HFF-Myc (cell line): Measurements from ENCODE around the gene KHDRBS1.

Experiments
- DNase-seq: peaks from one replicate; pipeline ENCODE4 v3.0.0-alpha.2; 2011; ENCODE audit warnings: low read depth; ENCODE audit errors: extremely low read depth
- H3K4me3 ChIP-seq: replicated peaks from 2 replicates; pipeline ENCODE4 v1.5.1; 2011; ENCODE audit warnings: low read depth, mild to moderate bottlenecking, control low read depth, low read length
- TF ChIP-seq, protein P1 (sequence below): IDR thresholded peaks from 2 replicates; pipeline ENCODE4 v1.5.1; 2012; ENCODE audit warnings: mild to moderate bottlenecking, low read depth, low read length, control low read depth; ENCODE audit errors: missing control alignments

Gene KHDRBS1

DNA sequence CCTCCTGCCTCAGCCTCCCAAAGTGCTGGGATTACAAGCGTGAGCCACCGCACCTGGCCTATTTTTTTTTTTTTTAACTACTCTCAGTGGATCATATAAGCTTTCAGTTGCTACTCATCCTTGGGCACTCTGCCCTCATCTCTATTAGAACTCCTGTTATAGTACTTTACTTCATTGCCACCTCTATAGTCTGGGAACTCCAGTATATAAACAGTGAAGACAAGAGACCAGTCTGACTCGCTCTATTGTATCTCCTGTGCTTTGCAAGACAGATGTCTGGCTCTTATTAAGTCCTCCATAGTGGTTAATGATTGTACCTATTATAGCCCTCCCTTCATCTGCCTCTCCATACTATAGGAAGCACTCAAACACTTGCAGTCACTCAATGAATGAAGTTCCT is 15.1 kb downstream of the KHDRBS1 start:
- TF ChIP-seq, protein P1, sequence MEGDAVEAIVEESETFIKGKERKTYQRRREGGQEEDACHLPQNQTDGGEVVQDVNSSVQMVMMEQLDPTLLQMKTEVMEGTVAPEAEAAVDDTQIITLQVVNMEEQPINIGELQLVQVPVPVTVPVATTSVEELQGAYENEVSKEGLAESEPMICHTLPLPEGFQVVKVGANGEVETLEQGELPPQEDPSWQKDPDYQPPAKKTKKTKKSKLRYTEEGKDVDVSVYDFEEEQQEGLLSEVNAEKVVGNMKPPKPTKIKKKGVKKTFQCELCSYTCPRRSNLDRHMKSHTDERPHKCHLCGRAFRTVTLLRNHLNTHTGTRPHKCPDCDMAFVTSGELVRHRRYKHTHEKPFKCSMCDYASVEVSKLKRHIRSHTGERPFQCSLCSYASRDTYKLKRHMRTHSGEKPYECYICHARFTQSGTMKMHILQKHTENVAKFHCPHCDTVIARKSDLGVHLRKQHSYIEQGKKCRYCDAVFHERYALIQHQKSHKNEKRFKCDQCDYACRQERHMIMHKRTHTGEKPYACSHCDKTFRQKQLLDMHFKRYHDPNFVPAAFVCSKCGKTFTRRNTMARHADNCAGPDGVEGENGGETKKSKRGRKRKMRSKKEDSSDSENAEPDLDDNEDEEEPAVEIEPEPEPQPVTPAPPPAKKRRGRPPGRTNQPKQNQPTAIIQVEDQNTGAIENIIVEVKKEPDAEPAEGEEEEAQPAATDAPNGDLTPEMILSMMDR = no peak
- no peak for DNase-seq
- no peak overlapping the region for H3K4me3 ChIP-seq

DNA sequence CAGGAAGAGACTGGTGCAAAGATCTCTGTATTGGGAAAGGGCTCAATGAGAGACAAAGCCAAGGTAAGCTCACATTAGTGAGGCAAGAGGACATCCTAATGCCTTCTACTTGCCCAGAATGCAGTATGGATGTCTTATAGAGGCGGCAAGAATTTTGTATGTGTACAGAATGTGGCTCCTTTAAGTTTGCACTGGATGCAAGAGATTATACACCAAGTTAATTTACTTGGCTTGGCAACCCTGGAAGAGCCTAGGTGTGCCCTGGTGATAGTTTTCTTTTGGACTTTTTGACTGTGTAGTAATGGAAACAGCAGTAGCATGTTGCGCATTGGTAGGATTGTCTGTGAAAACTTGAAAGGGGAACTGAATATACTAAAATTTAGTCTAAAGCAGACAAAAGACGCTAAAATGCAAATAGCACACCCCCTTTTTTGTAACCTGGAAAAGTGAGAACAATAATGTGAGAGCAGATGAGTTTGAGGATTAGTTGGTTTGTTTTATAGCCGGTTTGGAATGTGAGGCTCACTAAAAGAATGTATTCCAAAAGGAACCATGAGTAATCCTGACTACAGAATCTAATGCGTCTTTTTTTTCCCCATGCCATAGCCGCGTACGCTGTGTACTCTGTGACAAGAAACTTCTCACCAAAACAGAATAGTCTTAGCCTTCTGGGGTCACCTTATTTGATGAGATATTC is 18.1 kb downstream of the KHDRBS1 start:
- TF ChIP-seq, protein P1 = no peak
- H3K4me3 ChIP-seq = no peak overlapping the region
- DNase-seq = no peak

DNA sequence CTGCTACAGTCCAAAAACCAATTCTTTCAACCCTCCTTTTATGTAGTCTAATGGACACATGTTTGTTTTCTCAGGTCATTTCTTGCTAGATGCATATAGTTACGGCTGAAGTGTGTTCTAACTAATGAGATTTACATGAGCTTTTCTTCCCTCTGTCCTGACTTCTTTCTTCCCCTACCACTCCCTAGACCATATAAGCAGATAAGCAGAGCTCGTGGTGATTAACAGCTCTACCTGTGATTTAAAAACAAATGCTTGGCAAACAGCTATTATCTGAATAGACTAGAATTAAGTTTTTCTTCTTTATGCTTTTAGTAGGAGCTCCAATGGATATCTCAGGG is 18.6 kb downstream of the KHDRBS1 start:
- DNase-seq = no peak
- TF ChIP-seq, protein P1 = no peak
- no peak overlapping the region for H3K4me3 ChIP-seq

DNA sequence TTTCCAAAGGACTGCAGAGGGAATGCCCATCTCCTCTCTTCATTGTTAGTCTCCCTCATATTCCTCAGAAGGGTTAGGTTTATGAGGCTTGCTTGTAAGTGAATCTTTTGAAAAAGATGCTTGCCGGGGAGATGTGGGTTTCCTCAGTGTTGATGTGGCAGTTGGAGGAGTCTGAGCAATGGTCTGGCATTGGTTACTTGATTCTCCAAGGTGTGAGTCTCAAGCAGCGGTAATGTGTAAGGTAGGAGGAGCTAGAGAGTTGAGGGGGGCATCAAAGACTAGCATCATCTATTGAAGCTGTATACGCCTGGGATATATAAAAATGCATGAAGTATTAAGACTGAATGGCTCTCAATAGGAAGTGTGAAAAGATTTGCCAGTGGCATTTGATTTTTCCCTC is 21.5 kb downstream of the KHDRBS1 start:
- no peak overlapping the region for H3K4me3 ChIP-seq
- DNase-seq = no peak
- TF ChIP-seq, protein P1 = no peak

DNA sequence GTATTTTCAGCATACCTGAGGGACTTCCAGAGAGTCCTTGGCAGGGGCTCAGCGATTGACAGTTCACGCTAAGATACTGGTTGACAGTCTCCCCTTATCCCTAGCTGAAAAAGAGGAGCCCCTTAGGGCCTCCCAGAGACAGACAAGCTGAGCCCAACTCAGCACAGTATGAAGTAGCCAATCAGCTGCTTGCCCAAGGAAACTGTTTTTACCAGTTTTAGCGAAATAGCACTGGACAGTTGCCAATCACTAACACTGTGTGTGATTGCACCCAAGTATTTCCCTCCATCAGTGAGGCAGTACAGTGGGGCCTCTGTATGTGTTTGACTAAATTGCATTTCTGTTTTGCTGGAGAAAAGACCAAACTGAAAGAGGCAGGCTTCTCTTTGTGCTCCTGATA is 27.0 kb downstream of the KHDRBS1 start:
- TF ChIP-seq, protein P1 = no peak
- DNase-seq = no peak
- H3K4me3 ChIP-seq = no peak overlapping the region

DNA sequence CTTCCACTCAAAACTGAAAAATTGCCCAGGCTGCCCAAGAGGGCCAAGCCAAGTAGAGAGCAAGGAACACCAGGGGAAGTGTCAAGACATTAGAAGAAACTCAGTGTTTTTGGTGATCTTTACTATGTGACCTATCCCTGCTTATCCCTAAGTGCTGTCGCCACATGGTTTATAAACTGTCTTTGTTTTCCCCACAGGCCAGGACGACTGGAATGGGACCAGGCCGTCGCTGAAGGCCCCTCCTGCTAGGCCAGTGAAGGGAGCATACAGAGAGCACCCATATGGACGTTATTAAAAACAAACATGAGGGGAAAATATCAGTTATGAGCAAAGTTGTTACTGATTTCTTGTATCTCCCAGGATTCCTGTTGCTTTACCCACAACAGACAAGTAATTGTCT is 28.7 kb downstream of the KHDRBS1 start:
- no peak for DNase-seq
- H3K4me3 ChIP-seq = no peak overlapping the region
- TF ChIP-seq, protein P1 = no peak

DNA sequence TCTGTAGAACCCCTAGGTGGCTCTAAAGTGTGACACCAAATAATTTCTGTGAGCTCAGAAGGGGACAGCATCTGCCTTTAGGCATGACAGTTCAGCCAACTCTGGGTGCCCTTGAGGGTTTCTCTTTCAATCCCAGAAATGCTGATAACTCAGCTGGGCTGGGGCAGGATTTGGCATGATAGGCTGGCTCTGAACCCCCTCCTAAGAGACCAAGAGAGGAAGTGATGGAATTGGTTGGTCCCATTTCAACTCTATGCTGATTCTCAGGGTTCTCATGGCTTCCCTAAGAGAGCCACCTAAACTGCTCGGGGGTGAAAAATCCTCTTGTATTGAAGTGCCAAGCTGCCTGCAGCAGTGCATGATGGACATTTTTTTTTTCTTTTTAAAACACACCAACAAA is 30.6 kb downstream of the KHDRBS1 start:
- TF ChIP-seq, protein P1 = no peak
- H3K4me3 ChIP-seq = no peak overlapping the region
- DNase-seq = no peak
